Measurements from ENCODE around the gene RNF213. TPM values are rescaled to one million over a fixed set of nuclear protein-coding genes. Genes with fewer than 3 reads are reported as not detected.

RNF213 gene
- total RNA-seq, 1 donor from 2014 or later: 29.6 TPM

DNA sequence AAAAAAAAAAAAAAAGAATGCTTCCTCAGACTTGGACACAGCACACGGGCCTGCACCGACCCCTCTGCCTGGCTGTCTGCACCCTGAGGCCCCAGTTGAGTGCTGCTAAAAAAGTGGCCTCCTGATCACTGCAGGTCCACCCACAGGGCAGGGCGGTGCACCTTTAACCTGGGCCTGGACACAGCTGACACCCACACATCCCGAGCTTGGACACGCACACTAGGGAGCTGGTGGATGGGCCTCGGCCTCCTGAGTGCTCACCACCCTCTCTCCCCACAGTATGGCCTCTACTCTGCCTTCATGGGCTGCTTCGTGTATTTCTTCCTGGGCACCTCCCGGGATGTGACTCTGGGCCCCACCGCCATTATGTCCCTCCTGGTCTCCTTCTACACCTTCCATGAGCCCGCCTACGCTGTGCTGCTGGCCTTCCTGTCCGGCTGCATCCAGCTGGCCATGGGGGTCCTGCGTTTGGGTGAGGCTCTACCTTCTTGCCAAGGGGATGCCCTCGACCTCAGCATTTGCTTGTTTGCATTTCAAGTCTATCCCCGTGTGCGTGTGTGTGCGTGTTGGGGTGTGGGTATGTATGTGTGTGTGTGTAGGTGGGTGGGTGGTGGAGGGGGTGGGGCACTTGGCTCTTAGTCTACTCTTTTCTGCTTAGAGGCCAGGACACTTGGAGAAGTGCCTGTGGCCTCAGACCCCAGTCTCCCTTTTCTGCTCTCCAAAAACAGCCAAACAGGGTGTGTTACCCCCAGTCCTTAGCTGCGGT lies 38.1 kb upstream of the RNF213 start:
- peaks cover 7% of the 10 kb centered on the region for H3K36me3 Mint-ChIP-seq (ENCODE audit: low read depth)
- H3K9me3 Mint-ChIP-seq: no peaks in the 10 kb centered on the region
- no peaks in the 10 kb centered on the region for H3K27me3 Mint-ChIP-seq (ENCODE audit: low read depth)
- peaks cover 27% of the 10 kb centered on the region for H3K4me1 Mint-ChIP-seq
- DNase-seq (ENCODE audit: low read depth, low spot score): no peak
- peak overlapping the region; percentile 75 for H3K4me3 Mint-ChIP-seq
- H3K27ac Mint-ChIP-seq (ENCODE audit: unreplicated experiment): no peak overlapping the region
- no peak for TF ChIP-seq CTCF (conservative IDR thresholded peaks at IDR 0.05)

DNA sequence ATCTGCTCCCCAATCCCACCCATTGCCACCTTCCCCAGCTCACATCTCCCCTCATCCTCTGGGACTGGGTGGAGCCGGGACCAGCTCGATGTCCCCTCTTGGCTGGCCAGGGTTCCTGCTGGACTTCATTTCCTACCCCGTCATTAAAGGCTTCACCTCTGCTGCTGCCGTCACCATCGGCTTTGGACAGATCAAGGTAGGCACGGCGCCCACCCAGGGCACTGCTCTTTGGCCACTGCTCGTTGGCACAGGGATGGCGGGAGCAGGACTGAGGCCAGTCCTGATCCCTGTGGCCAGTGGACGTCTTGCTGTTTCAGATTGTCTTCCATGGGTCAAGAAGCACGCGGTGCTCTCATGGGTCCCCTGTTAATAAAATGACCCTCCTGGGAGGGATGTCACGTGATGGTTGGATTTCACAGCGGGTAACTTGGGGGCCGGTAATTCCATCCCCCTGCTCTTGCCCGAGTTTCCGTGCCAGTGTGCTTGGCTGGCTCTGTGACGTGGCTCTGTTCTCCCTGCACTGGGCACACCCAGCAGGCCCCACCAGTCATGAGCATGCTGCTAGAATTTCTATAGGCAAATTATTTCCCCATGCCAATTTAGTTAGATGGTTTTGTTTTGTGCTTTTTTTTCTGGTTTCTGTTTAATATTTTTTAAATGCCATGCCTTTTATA lies 37.4 kb upstream of the RNF213 start:
- H3K9me3 Mint-ChIP-seq: no peaks in the 10 kb centered on the region
- TF ChIP-seq CTCF (conservative IDR thresholded peaks at IDR 0.05): no peak
- peaks cover 6% of the 10 kb centered on the region for H3K36me3 Mint-ChIP-seq (ENCODE audit: low read depth)
- no peaks in the 10 kb centered on the region for H3K27me3 Mint-ChIP-seq (ENCODE audit: low read depth)
- H3K4me1 Mint-ChIP-seq: peaks cover 26% of the 10 kb centered on the region
- H3K4me3 Mint-ChIP-seq: peak overlapping the region; percentile 75
- H3K27ac Mint-ChIP-seq (ENCODE audit: unreplicated experiment): no peak overlapping the region
- DNase-seq (ENCODE audit: low read depth, low spot score): no peak

DNA sequence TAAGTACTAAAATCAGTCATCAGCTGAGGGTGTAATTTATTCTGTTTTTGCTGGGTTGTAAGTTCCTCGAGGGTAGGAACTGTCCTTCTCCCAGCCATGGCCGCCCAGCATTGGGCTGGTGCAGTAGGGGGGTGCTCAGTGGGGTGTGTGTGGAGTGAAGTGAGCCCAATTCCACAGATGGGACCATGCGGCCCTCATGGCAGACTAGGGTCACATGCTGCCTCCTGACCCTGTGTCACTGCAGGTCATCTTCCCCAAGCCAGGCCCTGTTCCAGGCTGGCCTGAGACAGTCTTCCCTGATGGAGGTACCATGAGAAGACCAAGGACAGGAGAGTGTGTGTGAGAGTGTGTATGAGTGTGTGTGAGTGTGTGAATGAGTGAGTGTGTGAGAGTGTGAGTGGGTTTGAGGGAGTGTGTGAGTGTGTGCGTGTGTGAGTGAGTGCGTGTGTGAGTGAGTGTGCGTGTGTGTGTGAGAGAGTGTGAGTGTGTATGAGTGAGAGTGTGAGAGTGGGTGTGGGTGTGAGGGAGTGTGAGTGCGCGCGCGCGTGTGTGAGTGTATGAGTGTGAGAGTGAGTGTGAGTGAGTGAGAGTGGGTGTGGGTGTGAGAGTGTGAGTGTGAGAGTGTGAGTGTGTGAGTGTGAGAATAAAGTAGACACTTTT lies 36.7 kb upstream of the RNF213 start:
- no peak overlapping the region for H3K27ac Mint-ChIP-seq (ENCODE audit: unreplicated experiment)
- H3K9me3 Mint-ChIP-seq: no peaks in the 10 kb centered on the region
- H3K4me1 Mint-ChIP-seq: peaks cover 26% of the 10 kb centered on the region
- DNase-seq (ENCODE audit: low read depth, low spot score): no peak
- peaks cover 6% of the 10 kb centered on the region for H3K36me3 Mint-ChIP-seq (ENCODE audit: low read depth)
- TF ChIP-seq CTCF (conservative IDR thresholded peaks at IDR 0.05): no peak
- no peaks in the 10 kb centered on the region for H3K27me3 Mint-ChIP-seq (ENCODE audit: low read depth)
- H3K4me3 Mint-ChIP-seq: no peak overlapping the region

- peaks cover 6% of the 10 kb centered on the region for H3K36me3 Mint-ChIP-seq (ENCODE audit: low read depth)
- no peaks in the 10 kb centered on the region for H3K9me3 Mint-ChIP-seq
- H3K4me1 Mint-ChIP-seq: peaks cover 21% of the 10 kb centered on the region
- H3K27me3 Mint-ChIP-seq (ENCODE audit: low read depth): no peaks in the 10 kb centered on the region
- H3K27ac Mint-ChIP-seq (ENCODE audit: unreplicated experiment): no peak overlapping the region
- H3K4me3 Mint-ChIP-seq: no peak overlapping the region
- no peak for TF ChIP-seq CTCF (conservative IDR thresholded peaks at IDR 0.05)
- DNase-seq (ENCODE audit: low read depth, low spot score): no peak
Measured at GRCh38 chr17:80224683-80225082, 36.0 kb upstream of the RNF213 start.

DNA sequence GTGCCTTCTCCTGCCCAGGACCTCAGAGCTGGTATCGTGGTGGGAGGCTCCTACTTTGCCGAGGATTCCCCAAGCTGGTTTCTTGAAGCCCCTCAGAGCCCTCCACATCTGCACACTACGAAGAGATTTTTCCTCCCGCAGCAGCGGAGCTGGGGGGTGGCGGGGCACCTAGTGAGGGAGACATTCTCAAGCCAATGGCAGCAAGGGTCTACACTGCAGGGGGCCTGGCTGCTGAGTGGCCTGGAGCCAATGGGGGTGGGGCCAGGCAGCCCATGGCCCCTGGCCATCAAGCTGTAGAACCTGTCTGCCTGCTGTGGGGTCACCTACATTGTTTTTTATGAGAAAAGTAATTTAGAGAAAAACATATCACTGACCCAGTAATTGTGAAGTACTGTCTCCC lies 35.4 kb upstream of the RNF213 start:
- Mint-ChIP-seq H3K36me3 (ENCODE audit: low read depth) (peaks cover 8% of the 10 kb centered on the region), H3K4me3 (no peak overlapping the region), H3K4me1 (peaks cover 21% of the 10 kb centered on the region), H3K27ac (ENCODE audit: unreplicated experiment) (no peak overlapping the region), H3K9me3 (no peaks in the 10 kb centered on the region), H3K27me3 (ENCODE audit: low read depth) (no peaks in the 10 kb centered on the region)
- no peak for TF ChIP-seq CTCF (conservative IDR thresholded peaks at IDR 0.05)
- no peak for DNase-seq (ENCODE audit: low read depth, low spot score)

Measured in neural crest cell (in vitro differentiated cells).